IPS DF 6.9 (cell line): Measurements from ENCODE around the gene LSM10.
A peak's percentile ranks its signal among the peaks of the same experiment; 100 is the strongest.

Source experiments
- DNase-seq: peaks from one replicate; pipeline ENCODE4 v3.0.0-alpha.2; 2013; ENCODE audit warnings: low read depth, low spot score
- H3K27ac ChIP-seq: one replicate; pipeline ENCODE4 v1.5.1; 2013; ENCODE audit warnings: low read length, control low read depth
- H3K27me3 ChIP-seq: 2 replicates; pipeline ENCODE4 v1.6.1; 2013; ENCODE audit warnings: mild to moderate bottlenecking, low read length; ENCODE audit not compliant: control insufficient read depth, insufficient read depth
- H3K36me3 ChIP-seq: 2 replicates; pipeline ENCODE4 v1.6.1; 2013; ENCODE audit warnings: low read length; ENCODE audit not compliant: control insufficient read depth, insufficient read depth
- H3K4me1 ChIP-seq: 2 replicates; pipeline ENCODE4 v1.6.1; 2013; ENCODE audit warnings: low read length; ENCODE audit not compliant: control insufficient read depth, insufficient read depth
- H3K4me3 ChIP-seq: 2 replicates; pipeline ENCODE4 v1.5.1; 2013; ENCODE audit warnings: mild to moderate bottlenecking, low read length
- H3K9me3 ChIP-seq: 2 replicates; pipeline ENCODE4 v1.6.1; 2013; ENCODE audit warnings: low read length, inconsistent platforms; ENCODE audit not compliant: control insufficient read depth, insufficient read depth
- WGBS: extraction: QIAGEN DNeasy Blood & Tissue Kit; methylation state at CpG from one replicate; pipeline ENCODE4 v1.1.7; 2013; ENCODE audit warnings: mixed read lengths, missing lambda C conversion rate; ENCODE audit not compliant: insufficient read length, insufficient coverage; 5-methylcytosine and 5-hydroxymethylcytosine counted together

Gene LSM10

GRCh38 chr1:36397378-36398230 is at the start of gene LSM10:
LSM10 (minus strand) TSS chr1:36397908; CDS start chr1:36394129, 3,779 bp downstream.
- H3K27me3 ChIP-seq: no peaks in the 10 kb centered on the region
- H3K4me3 ChIP-seq: peak within 1 kb of the TSS; percentile 87
- peaks cover 7% of the 10 kb centered on the region for H3K4me1 ChIP-seq
- DNase-seq: no peak
- WGBS: no CpG with 5 or more reads among the region's 60 CpGs
- H3K27ac ChIP-seq: no peak within 1 kb of the TSS
- H3K9me3 ChIP-seq: no peaks in the 10 kb centered on the region
- peaks cover 9% of the 10 kb centered on the region for H3K36me3 ChIP-seq

GRCh38 chr1:36447450-36447849 is 49.7 kb upstream of the LSM10 start:
- H3K27me3 ChIP-seq: no peaks in the 10 kb centered on the region
- H3K4me1 ChIP-seq: no peaks in the 10 kb centered on the region; the same call in 1 of the 2 replicates
- no peak overlapping the region for H3K27ac ChIP-seq
- H3K36me3 ChIP-seq: no peaks in the 10 kb centered on the region
- H3K4me3 ChIP-seq: no peak overlapping the region
- no peak for DNase-seq
- no peaks in the 10 kb centered on the region for H3K9me3 ChIP-seq

- no peaks in the 10 kb centered on the region for H3K27me3 ChIP-seq
- no peak overlapping the region for H3K4me3 ChIP-seq
- H3K36me3 ChIP-seq: no peaks in the 10 kb centered on the region
- no peak overlapping the region for H3K27ac ChIP-seq
- H3K9me3 ChIP-seq: no peaks in the 10 kb centered on the region
- DNase-seq: no peak
- H3K4me1 ChIP-seq: no peaks in the 10 kb centered on the region; the same call in 1 of the 2 replicates
- WGBS: no CpG with 5 or more reads among the region's 5 CpGs
Observed at GRCh38 chr1:36446746-36447145, 49.0 kb upstream of the LSM10 start.

GRCh38 chr1:36446271-36446670 is 48.6 kb upstream of the LSM10 start:
- Histone ChIP-seq H3K4me1 (no peaks in the 10 kb centered on the region; the same call in 1 of the 2 replicates), H3K36me3 (no peaks in the 10 kb centered on the region), H3K27ac (no peak overlapping the region), H3K27me3 (no peaks in the 10 kb centered on the region), H3K4me3 (no peak overlapping the region), H3K9me3 (no peaks in the 10 kb centered on the region)
- DNase-seq: no peak
- WGBS: no CpG with 5 or more reads among the region's 8 CpGs

- no peaks in the 10 kb centered on the region for H3K4me1 ChIP-seq
- DNase-seq: no peak
- H3K4me3 ChIP-seq: no peak overlapping the region
- H3K27ac ChIP-seq: no peak overlapping the region
- WGBS: no CpG with 5 or more reads among the region's 2 CpGs
- H3K9me3 ChIP-seq: no peaks in the 10 kb centered on the region
- H3K27me3 ChIP-seq: no peaks in the 10 kb centered on the region
- no peaks in the 10 kb centered on the region for H3K36me3 ChIP-seq
Observed at GRCh38 chr1:36443297-36443696, 45.6 kb upstream of the LSM10 start.

GRCh38 chr1:36442337-36442736 is 44.6 kb upstream of the LSM10 start:
- no peaks in the 10 kb centered on the region for H3K27me3 ChIP-seq
- no peak for DNase-seq
- WGBS: no CpG with 5 or more reads among the region's 3 CpGs
- no peak overlapping the region for H3K4me3 ChIP-seq
- no peak overlapping the region for H3K27ac ChIP-seq
- no peaks in the 10 kb centered on the region for H3K36me3 ChIP-seq
- no peaks in the 10 kb centered on the region for H3K9me3 ChIP-seq
- H3K4me1 ChIP-seq: no peaks in the 10 kb centered on the region

GRCh38 chr1:36440646-36441045 is 42.9 kb upstream of the LSM10 start:
- no peak for DNase-seq
- whole genome bisulfite sequencing: no CpG with 5 or more reads among the region's 3 CpGs
- Histone ChIP-seq H3K36me3 (no peaks in the 10 kb centered on the region), H3K9me3 (no peaks in the 10 kb centered on the region), H3K4me3 (no peak overlapping the region), H3K27me3 (no peaks in the 10 kb centered on the region), H3K4me1 (no peaks in the 10 kb centered on the region), H3K27ac (no peak overlapping the region)

GRCh38 chr1:36440044-36440443 is 42.3 kb upstream of the LSM10 start:
- no peak overlapping the region for H3K27ac ChIP-seq
- DNase-seq: no peak
- no peaks in the 10 kb centered on the region for H3K27me3 ChIP-seq
- H3K4me3 ChIP-seq: no peak overlapping the region
- no CpG with 5 or more reads among the region's 3 CpGs for WGBS
- no peaks in the 10 kb centered on the region for H3K4me1 ChIP-seq
- H3K9me3 ChIP-seq: no peaks in the 10 kb centered on the region
- H3K36me3 ChIP-seq: no peaks in the 10 kb centered on the region

GRCh38 chr1:36438715-36439114 is 41.0 kb upstream of the LSM10 start:
- Histone ChIP-seq H3K27ac (no peak overlapping the region), H3K4me1 (no peaks in the 10 kb centered on the region), H3K27me3 (no peaks in the 10 kb centered on the region), H3K36me3 (no peaks in the 10 kb centered on the region), H3K9me3 (no peaks in the 10 kb centered on the region), H3K4me3 (no peak overlapping the region)
- no peak for DNase-seq
- WGBS: no CpG with 5 or more reads among the region's 4 CpGs

GRCh38 chr1:36436821-36437220 is 39.1 kb upstream of the LSM10 start:
- no peak for DNase-seq
- no peak overlapping the region for H3K4me3 ChIP-seq
- no peaks in the 10 kb centered on the region for H3K4me1 ChIP-seq
- WGBS: no CpG with 5 or more reads among the region's 1 CpG
- no peak overlapping the region for H3K27ac ChIP-seq
- H3K36me3 ChIP-seq: no peaks in the 10 kb centered on the region
- no peaks in the 10 kb centered on the region for H3K27me3 ChIP-seq
- H3K9me3 ChIP-seq: no peaks in the 10 kb centered on the region

GRCh38 chr1:36433102-36433501 is 35.4 kb upstream of the LSM10 start:
- Histone ChIP-seq H3K27ac (no peak overlapping the region), H3K27me3 (no peaks in the 10 kb centered on the region), H3K4me1 (no peaks in the 10 kb centered on the region), H3K4me3 (no peak overlapping the region), H3K36me3 (no peaks in the 10 kb centered on the region), H3K9me3 (no peaks in the 10 kb centered on the region)
- no CpG with 5 or more reads among the region's 1 CpG for WGBS
- DNase-seq: no peak
